Natural killer cell (primary cell): ENCODE results near the gene GFRA1. TPM values are rescaled to one million over a fixed set of nuclear protein-coding genes. Genes with fewer than 3 reads are reported as not detected.

Experiments
- ATAC-seq, 3 donors: fragments of 150-1000 bp in 2 of 3; fragments of 200-7000 bp in 1 of 3; cut with Tn5 transposase; 1 replicate in 1 of 3; 2 replicates in 2 of 3; pipeline ENCODE4 v1.10.0; 2021; ENCODE audit warnings: mild to moderate bottlenecking in 2 of 3, moderate library complexity in 2 of 3
- DNase-seq, 2 donors: peaks; one replicate each; pipeline versions ENCODE4 v3.0.0 to v3.0.0-alpha.2; 2013 to 2021; ENCODE audit warnings: mixed read lengths in 1 of 2
- H3K27ac ChIP-seq: one replicate; pipeline ENCODE4 v1.5.1; 2013; ENCODE audit warnings: mild to moderate bottlenecking, low read length
- H3K27me3 ChIP-seq: one replicate; pipeline ENCODE4 v1.6.1; 2013; ENCODE audit warnings: low read length; ENCODE audit not compliant: control insufficient read depth, insufficient read depth
- H3K36me3 ChIP-seq: one replicate; pipeline ENCODE4 v1.6.1; 2013; ENCODE audit warnings: low read length; ENCODE audit not compliant: control insufficient read depth, insufficient read depth
- H3K4me1 ChIP-seq: one replicate; pipeline ENCODE4 v1.6.1; 2013; ENCODE audit warnings: low read length; ENCODE audit not compliant: control insufficient read depth, insufficient read depth
- H3K4me3 ChIP-seq: one replicate; pipeline ENCODE4 v1.5.1; 2013; ENCODE audit warnings: low read length
- H3K9me3 ChIP-seq: one replicate; pipeline ENCODE4 v1.6.1; 2013; ENCODE audit warnings: low read length; ENCODE audit not compliant: control insufficient read depth, insufficient read depth
- H3K27ac Mint-ChIP-seq, 2 donors: one replicate each; pipeline ENCODE4 v1.8.0; 2022; ENCODE audit warnings: mild to moderate bottlenecking in 2 of 2, mixed read lengths in 2 of 2, moderate library complexity in 1 of 2
- H3K27me3 Mint-ChIP-seq, 2 donors: one replicate each; pipeline ENCODE4 v1.8.0; 2022; ENCODE audit warnings: low read depth in 2 of 2, mixed read lengths in 2 of 2
- H3K36me3 Mint-ChIP-seq: one replicate; pipeline ENCODE4 v1.8.0; 2022; ENCODE audit warnings: mixed read lengths
- H3K4me1 Mint-ChIP-seq, 2 donors: one replicate each; pipeline ENCODE4 v1.8.0; 2022; ENCODE audit warnings: mixed read lengths in 2 of 2
- H3K4me3 Mint-ChIP-seq: one replicate; pipeline ENCODE4 v1.8.0; 2022; ENCODE audit warnings: mild to moderate bottlenecking, moderate library complexity, mixed read lengths
- H3K9me3 Mint-ChIP-seq, 2 donors: one replicate each; pipeline ENCODE4 v1.8.0; 2022; ENCODE audit warnings: mixed read lengths in 2 of 2
- WGBS: methylation state at CpG from one replicate; pipeline ENCODE4 v1.1.7; 2013; ENCODE audit warnings: missing lambda C conversion rate; ENCODE audit not compliant: insufficient coverage; 5-methylcytosine and 5-hydroxymethylcytosine counted together
- intact Hi-C: fragments of 100-400 bp; cut with micrococcal nuclease; formaldehyde crosslinking; loops from one replicate; pipeline ENCODE4 v1.14.2; 2022
- total RNA-seq, 4 donors: library from RNA; stranded (reverse); fragments of 120-200 nt in 1 of 4; gene quantifications; one replicate each; pipeline versions ENCODE4 v1.2.3 to v1.2.4, GENCODE V29; 2013 to 2022
- TF ChIP-seq, protein P1 (sequence below): fragments of 200-600 bp; IDR thresholded peaks from one replicate; pipeline ENCODE4 v1.8.0; 2022; ENCODE audit warnings: antibody characterized with exemption

The GFRA1 gene
- total RNA-seq, 3 donors from 2014 or later (not counting 1 experiment from before 2014, with no cell fraction given) = not detected

DNA sequence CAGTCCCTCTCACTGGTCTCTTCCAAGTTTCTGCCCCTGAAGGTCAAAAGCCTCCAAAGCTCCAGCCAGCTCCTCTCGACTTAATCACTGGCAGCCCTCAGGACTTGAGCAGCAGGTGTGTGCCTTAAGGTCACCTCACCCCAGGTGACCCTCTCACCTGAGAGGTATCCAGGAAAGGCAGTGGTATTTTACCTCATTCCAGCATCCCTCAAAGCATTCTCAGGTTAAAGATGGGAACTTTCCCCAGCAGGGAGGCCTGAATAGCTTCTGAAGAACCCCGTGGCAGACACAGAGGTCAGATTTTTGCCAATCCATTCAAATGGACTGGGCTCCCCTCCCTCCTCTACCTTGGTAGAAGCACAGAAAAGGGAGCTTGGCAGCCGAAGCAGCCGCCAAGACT lies 148.2 kb downstream of the GFRA1 start:
- no peak overlapping the region for H3K4me3 Mint-ChIP-seq
- DNase-seq = no peak
- Histone ChIP-seq H3K36me3 (no peaks in the 10 kb centered on the region), H3K4me1 (no peaks in the 10 kb centered on the region), H3K27me3 (no peaks in the 10 kb centered on the region), H3K9me3 (peaks cover 4% of the 10 kb centered on the region), H3K27ac (no peak overlapping the region), H3K4me3 (no peak overlapping the region)
- peaks cover 0 to 4% of the 10 kb centered on the region in 2 donors for H3K9me3 Mint-ChIP-seq
- intact Hi-C loops = no loop called here
- no peaks in the 10 kb centered on the region for H3K27me3 Mint-ChIP-seq
- no peak overlapping the region for H3K27ac Mint-ChIP-seq
- 69% methylated on average over 4 of the region's 4 CpGs for WGBS
- H3K36me3 Mint-ChIP-seq = no peaks in the 10 kb centered on the region
- no peak for ATAC-seq
- TF ChIP-seq, protein P1, sequence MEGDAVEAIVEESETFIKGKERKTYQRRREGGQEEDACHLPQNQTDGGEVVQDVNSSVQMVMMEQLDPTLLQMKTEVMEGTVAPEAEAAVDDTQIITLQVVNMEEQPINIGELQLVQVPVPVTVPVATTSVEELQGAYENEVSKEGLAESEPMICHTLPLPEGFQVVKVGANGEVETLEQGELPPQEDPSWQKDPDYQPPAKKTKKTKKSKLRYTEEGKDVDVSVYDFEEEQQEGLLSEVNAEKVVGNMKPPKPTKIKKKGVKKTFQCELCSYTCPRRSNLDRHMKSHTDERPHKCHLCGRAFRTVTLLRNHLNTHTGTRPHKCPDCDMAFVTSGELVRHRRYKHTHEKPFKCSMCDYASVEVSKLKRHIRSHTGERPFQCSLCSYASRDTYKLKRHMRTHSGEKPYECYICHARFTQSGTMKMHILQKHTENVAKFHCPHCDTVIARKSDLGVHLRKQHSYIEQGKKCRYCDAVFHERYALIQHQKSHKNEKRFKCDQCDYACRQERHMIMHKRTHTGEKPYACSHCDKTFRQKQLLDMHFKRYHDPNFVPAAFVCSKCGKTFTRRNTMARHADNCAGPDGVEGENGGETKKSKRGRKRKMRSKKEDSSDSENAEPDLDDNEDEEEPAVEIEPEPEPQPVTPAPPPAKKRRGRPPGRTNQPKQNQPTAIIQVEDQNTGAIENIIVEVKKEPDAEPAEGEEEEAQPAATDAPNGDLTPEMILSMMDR = no peak
- no peaks in the 10 kb centered on the region for H3K4me1 Mint-ChIP-seq

DNA sequence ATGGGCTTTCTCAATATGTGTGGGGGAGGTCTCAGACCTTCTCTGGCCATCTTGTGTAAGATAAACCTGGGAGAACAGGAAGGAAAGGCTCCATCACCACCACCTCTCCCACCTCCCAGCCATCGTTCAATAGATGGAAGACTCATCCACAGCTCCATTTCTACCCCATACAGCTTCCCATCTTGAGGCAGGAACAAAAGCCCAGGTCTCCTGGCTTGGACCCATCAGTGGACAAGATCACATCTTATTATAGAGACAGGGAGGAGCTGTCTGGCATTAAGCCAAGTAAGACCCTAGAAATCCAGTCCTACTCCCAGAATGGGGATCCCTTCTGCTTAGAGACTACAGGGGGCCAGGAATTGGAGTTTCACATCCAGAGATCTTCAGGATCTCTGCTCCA lies 150.3 kb downstream of the GFRA1 start:
- H3K4me3 ChIP-seq = no peak overlapping the region

DNA sequence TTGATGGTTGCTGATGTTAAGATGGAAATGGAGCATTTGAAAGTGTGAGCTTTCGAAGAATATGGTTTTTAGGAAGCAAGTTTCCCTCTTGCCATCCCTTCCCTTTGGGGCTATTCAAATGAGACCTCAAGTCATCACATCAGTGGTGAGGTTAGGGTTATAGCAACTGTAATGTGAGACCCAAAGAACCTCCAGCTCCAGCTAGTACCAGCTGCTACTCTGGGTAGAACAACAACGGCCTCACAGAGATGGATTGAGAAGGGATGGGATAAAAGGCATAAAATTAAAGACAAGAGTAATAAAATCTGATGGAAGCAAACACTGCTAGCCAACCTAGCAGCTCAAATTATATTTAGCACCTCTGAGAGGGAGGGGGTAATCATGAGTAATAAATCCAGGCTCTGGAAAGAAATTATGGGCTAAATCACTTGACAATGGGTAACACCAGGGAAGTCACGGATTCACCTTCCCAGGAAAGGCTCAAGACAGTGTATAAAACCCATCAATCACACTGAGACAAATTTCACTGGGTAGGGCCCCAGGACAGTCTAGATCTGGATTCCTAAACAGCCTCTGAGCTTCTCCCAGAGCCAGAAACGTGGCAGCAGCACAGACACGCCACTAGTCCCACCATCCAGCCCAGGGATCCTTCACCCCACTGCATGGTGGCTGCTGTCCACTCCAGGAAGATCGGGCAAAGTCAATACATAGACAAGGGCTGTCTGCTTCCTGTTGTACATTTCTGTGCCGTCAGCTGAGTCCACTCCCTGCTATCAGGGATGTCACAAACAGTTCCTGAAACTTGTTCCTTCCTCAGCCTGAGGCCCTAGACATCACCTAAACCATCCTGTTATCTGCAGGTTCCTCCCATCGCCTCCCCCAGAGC lies 151.1 kb downstream of the GFRA1 start:
- Histone ChIP-seq H3K27me3 (no peaks in the 10 kb centered on the region), H3K4me3 (no peak overlapping the region), H3K4me1 (no peaks in the 10 kb centered on the region), H3K9me3 (peaks cover 9% of the 10 kb centered on the region), H3K36me3 (no peaks in the 10 kb centered on the region), H3K27ac (no peak overlapping the region)
- H3K4me3 Mint-ChIP-seq = no peak overlapping the region
- ATAC-seq (no peak), DNase-seq (no peak)
- intact Hi-C loops = no loop called here
- H3K27me3 Mint-ChIP-seq = no peaks in the 10 kb centered on the region
- H3K4me1 Mint-ChIP-seq = no peaks in the 10 kb centered on the region
- H3K27ac Mint-ChIP-seq = no peak overlapping the region
- no peaks in the 10 kb centered on the region for H3K36me3 Mint-ChIP-seq
- WGBS = 65% methylated on average over 8 of the region's 8 CpGs
- TF ChIP-seq, protein P1 = no peak
- H3K9me3 Mint-ChIP-seq = peaks cover 3 to 11% of the 10 kb centered on the region in 2 donors

More for the DNA sequence above, 150.3 kb downstream of the GFRA1 start:
- ATAC-seq (no peak), DNase-seq (no peak)
- Mint-ChIP-seq H3K4me3 (no peak overlapping the region), H3K27me3 (no peaks in the 10 kb centered on the region), H3K27ac (no peak overlapping the region), H3K4me1 (no peaks in the 10 kb centered on the region), H3K36me3 (no peaks in the 10 kb centered on the region), H3K9me3 (peaks cover 3 to 9% of the 10 kb centered on the region in 2 donors)
- Histone ChIP-seq H3K9me3 (peaks cover 9% of the 10 kb centered on the region), H3K27ac (no peak overlapping the region), H3K27me3 (no peaks in the 10 kb centered on the region), H3K36me3 (no peaks in the 10 kb centered on the region), H3K4me1 (no peaks in the 10 kb centered on the region)
- intact Hi-C loops = no loop called here
- TF ChIP-seq, protein P1 = no peak
- 60% methylated on average over 1 of the region's 1 CpG for WGBS
